ENCODE measurements around the gene ITPK1.

- TF ChIP-seq CTCF (conservative IDR thresholded peaks at IDR 0.05; ENCODE audit: low read depth, low read length), result no peak
- TF ChIP-seq EZH2phosphoT487 (IDR thresholded peaks at IDR 0.05; ENCODE audit: borderline replicate concordance, low read length), result no peak
- no peak for TF ChIP-seq EZH2 (IDR thresholded peaks at IDR 0.05; ENCODE audit: low read length, unreplicated experiment)
Observed at GRCh38 chr14:93063393-93063792, 52.3 kb downstream of the ITPK1 start.

Data from PC-3 (cell line).